HS-27A (cell line): ENCODE data around the gene BCLAF3.

Experiments
- DNase-seq: peaks from one replicate; pipeline ENCODE4 v3.0.0-alpha.2; 2012; ENCODE audit warnings: low read depth, missing footprints

The BCLAF3 gene

GRCh38 chrX:19966056-19966455, 24.8 kb downstream of the BCLAF3 start:
- DNase-seq, result no peak

- DNase-seq, result no peak
These were observed 26.7 kb downstream of the BCLAF3 start for GRCh38 chrX:19964017-19964710.

GRCh38 chrX:19960913-19961312, 29.9 kb downstream of the BCLAF3 start:
- DNase-seq, result no peak

GRCh38 chrX:19958552-19959486, 32.0 kb downstream of the BCLAF3 start:
- no peak for DNase-seq

- DNase-seq, result no peak
These were observed 33.9 kb downstream of the BCLAF3 start for GRCh38 chrX:19956923-19957322.

- no peak for DNase-seq
These were observed 34.6 kb downstream of the BCLAF3 start for GRCh38 chrX:19956306-19956705.

GRCh38 chrX:19955306-19955705, 35.6 kb downstream of the BCLAF3 start:
- no peak for DNase-seq

- DNase-seq, result no peak
These were observed 36.3 kb downstream of the BCLAF3 start for GRCh38 chrX:19954335-19955096.

- no peak for DNase-seq
These were observed 37.7 kb downstream of the BCLAF3 start for GRCh38 chrX:19953145-19953544.

GRCh38 chrX:19949340-19949739, 41.5 kb downstream of the BCLAF3 start:
- no peak for DNase-seq

GRCh38 chrX:19947612-19948011, 43.2 kb downstream of the BCLAF3 start:
- DNase-seq, result no peak
